NCI-H526 treated with DMSO at 0.1 percent for 48 hours (cell line): ENCODE data around the gene GRAMD1B.
A peak's percentile ranks its signal among the peaks of the same experiment; 100 is the strongest.
"Not testable (repeated sequence)": the region's sequence is repeated elsewhere in the genome, so short reads cannot be mapped to it uniquely, and the experiment has no call there.

Experiments
- DNase-seq: peaks from one replicate; lab custom pipeline; 2025; lab: John Stamatoyannopoulos, UW

GRAMD1B gene

GRCh38 chr11:123641495-123641840 lies 211.4 kb downstream of the GRAMD1B start:
- no peak for DNase-seq

- no peak for DNase-seq
Observed at GRCh38 chr11:123642435-123642834, 212.4 kb downstream of the GRAMD1B start.

- DNase-seq = no peak
Observed at GRCh38 chr11:123645286-123645975, 215.4 kb downstream of the GRAMD1B start.

GRCh38 chr11:123650901-123651300 lies 220.8 kb downstream of the GRAMD1B start:
- DNase-seq = no peak

GRCh38 chr11:123652599-123652998 lies 222.5 kb downstream of the GRAMD1B start:
- peak; percentile 25 for DNase-seq

- no peak for DNase-seq
Observed at GRCh38 chr11:123653483-123653826, 223.4 kb downstream of the GRAMD1B start.

- peak; percentile 96 for DNase-seq
Observed at GRCh38 chr11:123653827-123654565, 223.9 kb downstream of the GRAMD1B start.

- DNase-seq = peak; percentile 97
Observed at GRCh38 chr11:123654566-123655081, 224.6 kb downstream of the GRAMD1B start, which contains the start of gene SCN3B. SCN3B (minus strand) TSS chr11:123654624; CDS start chr11:123653801, 823 bp downstream.

GRCh38 chr11:123659311-123659710 lies 229.2 kb downstream of the GRAMD1B start:
- DNase-seq = no peak

- not testable (repeated sequence) for DNase-seq
Observed at GRCh38 chr11:123659965-123660364, 229.9 kb downstream of the GRAMD1B start.

GRCh38 chr11:123665306-123665705 lies 235.2 kb downstream of the GRAMD1B start:
- DNase-seq = no peak

- DNase-seq = no peak
Observed at GRCh38 chr11:123670081-123670480, 240.0 kb downstream of the GRAMD1B start.

- peak; percentile 76 for DNase-seq
Observed at GRCh38 chr11:123671534-123671933, 241.5 kb downstream of the GRAMD1B start.

- no peak for DNase-seq
Observed at GRCh38 chr11:123672568-123672967, 242.5 kb downstream of the GRAMD1B start.

GRCh38 chr11:123674297-123674696 lies 244.2 kb downstream of the GRAMD1B start:
- DNase-seq = no peak
